Stimulated activated CD8-positive, alpha-beta memory T cell treated with anti-CD3 and anti-CD28 coated beads, Interleukin-7, amount 100 ng/mL, for 4 hours (primary cell): ENCODE data around the gene BBIP1.
"Not testable (repeated sequence)": the region's sequence is repeated elsewhere in the genome, so short reads cannot be mapped to it uniquely, and the experiment has no call there.

Source experiments
- DNase-seq, 2 donors: peaks; one replicate each; pipeline ENCODE4 v3.0.0-alpha.2; 2020; ENCODE audit warnings: low read depth in 2 of 2

BBIP1 gene

DNA sequence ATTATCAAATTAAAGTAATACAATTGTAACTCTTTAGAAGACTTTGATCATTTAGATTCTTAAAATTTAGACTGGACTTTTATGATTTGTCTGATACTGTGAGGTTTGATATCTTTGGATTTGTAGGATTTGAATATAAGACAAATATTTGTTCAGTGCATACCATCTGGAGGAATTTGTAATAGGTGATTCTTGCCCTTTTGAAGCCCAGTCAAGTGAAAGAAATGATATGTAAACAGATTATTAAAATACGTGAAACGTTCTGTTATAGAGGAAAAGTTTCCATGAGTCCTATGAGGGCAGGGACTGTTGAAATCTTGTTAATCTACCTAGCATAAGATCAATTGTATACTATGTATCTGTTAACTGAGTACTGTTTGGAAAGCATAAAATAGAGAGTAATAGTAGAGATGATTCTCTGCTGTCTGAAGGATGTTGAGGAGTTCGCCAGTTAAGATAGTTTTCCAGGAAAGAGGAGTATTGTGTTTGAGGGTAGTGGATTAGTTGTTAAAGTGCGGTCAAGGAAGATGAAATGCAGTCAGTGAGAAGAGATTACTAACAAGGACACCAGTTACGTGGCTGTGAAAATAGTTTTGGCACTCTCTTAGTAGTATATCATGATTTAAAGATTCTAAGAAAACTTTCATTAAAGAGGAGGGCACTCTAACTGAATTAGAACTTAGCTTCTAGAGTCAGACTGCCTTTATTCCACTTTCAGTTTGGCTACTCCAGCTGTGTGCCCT, 32.9 kb downstream of the BBIP1 start:
- DNase-seq, result no peak

DNA sequence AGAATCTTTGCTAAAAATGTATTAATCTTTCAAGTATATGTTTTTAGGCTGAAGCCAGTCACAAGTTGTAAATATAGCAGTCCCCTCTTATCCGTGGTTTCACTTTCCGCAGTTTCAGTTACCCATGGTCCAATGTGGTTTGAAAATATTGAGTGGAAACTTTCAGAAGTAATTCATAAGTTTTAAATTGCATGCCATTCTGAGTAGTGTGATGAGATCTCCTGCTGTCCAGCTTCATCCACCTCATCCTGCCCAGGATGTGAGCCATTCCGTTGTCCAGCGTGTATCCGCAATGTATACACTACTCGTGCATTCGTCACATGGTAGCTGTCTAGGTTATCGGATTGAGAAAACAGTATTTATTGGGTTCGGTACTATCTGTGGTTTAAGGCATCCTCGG, 35.1 kb downstream of the BBIP1 start:
- no peak for DNase-seq

DNA sequence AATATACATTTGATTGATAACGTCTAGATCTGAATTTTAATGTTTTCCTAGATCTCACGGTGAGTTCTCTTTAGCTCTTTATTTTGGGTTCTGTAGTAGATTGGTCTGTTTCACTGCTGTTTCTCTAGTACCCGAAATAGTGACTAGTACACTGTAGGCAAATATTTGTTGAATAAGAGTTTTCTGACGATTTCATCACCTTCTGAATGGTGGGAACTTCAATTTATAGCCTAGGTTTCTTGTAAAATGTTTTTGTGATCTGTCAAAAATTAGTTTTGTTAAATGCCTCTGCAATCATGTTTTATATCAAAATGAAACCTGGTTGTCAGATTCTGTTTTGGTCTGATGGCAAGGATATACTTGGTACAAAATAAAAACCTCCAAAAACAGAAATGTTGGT, 37.1 kb downstream of the BBIP1 start:
- DNase-seq, result no peak

DNA sequence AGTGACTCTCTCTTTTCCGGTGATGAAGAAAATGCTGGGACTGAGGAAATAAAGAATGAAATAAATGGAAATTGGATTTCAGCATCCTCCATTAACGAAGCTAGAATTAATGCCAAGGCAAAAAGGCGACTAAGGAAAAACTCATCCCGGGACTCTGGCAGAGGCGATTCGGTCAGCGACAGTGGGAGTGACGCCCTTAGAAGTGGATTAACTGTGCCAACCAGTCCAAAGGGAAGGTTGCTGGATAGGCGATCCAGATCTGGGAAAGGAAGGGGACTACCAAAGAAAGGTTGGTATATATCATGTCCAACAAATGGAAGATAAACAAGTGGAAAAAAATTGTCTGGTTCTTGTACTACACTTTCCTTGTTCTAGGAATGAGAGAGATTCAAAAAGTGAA, 37.7 kb downstream of the BBIP1 start:
- no peak for DNase-seq

DNA sequence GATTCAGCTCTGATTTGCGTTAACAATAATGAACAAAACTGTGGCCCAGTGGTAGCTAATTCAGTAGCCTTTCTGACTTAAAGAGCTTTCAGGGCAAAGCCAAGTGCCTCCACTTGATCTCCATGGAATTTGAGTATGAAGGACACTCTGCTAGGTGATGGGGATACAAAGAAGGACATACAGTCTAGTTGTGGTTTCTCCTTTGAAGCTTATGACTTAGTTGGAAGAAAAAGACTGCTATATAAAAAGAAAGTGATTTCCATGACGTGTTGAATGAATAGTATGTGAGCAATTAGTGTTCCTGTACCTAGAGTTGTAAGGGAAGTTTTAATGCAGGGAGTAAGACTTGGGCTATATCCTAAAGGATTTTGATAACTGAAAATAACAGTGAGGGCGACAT, 39.0 kb downstream of the BBIP1 start:
- DNase-seq, result no peak

DNA sequence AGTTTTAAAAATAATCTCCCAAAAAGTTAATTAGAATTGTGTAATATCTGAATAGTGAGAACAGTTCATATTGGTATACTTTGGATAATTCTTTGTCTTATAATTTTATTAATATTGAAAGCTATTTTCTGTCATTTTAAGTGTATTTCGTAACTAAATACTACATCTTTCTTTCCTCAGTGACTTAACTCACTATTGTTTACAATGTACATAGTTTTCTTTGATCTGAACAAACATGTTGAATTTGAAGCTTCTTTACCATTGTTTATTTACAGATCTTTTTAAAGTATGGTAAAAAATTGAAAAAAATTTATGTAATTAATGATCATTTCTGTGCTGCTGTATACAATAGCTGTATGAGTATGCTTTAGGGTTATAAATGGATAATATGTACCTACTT, 42.2 kb downstream of the BBIP1 start:
- no peak for DNase-seq

DNA sequence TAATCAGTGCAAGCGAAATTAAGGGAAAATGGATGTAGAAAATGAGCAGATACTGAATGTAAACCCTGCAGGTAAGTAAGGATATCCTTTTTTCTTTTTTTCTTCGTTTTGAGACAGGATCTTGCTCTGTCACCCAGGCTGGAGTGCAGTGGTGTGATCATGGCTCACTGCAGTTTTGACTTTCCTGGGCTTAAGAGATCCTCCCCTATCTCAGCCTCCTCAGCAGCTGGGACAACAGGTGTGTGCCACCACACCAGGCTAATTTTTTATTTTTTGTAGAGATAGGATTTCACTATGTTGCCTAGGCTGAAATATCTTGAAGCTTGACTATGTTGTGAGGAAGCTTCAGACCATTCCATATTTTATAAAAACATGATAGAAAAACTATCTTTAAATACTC, 43.0 kb downstream of the BBIP1 start:
- DNase-seq, result no peak

DNA sequence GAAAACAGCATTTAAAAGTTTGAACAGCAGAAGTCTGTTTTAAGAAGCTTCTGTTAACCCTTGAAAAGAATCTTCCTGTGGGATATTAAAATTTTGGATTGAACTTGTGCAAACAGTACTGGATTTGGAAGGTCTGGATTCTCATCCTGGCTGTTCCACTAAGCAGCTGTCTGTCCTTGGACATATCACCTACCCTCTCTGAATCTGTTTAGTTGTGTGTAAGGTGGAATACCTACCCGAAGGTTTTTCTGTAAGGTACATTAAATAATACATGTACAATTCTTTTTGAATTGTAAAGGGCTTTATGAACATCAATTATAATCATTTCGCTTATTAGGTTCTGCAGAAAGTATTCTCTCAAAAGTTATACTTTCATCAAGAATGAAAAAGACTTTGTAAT, 45.0 kb downstream of the BBIP1 start:
- DNase-seq, result no peak

DNA sequence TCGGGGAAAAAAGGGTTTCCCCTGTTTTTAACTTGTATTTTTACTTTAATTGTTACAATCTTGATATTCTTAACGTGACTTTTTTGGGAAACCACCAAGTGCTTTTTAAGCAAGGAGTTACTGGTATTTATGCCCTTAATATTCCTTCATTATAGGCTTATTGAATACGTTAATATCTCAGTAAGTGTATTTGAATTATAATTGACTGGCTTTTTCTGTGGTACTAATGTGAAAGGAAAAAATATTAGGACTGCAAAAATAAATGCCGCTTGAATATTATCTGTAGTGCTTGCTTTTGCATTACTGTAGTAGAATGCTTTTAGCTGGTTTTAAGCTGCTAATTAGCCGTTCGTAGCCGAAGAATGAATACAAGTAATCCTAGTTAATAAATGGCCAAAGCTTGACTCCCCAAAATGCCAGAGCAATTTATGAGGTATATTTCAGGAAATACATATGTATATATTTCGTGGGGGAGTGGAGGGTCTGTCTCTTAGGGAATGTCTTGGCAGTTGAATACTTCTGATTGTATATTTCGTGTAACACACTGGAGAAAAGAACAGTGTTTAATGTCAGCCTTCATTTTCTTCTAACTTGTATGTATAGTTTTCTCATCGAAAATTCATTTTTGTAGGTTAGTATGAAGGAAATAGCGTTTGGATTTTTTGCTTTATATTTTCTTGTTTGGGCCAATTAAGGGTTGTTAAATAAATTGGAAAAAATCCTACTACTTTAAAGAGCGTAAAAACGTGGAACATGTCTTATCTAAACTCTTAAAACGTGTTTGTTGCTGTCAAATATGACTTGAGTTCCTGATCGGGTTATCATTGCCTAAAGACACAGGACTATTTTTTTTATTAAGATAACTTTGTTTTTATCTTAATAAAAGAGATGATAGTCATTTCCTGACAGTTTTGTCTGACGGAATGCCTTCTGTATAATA, 45.7 kb downstream of the BBIP1 start:
- DNase-seq, result no peak

DNA sequence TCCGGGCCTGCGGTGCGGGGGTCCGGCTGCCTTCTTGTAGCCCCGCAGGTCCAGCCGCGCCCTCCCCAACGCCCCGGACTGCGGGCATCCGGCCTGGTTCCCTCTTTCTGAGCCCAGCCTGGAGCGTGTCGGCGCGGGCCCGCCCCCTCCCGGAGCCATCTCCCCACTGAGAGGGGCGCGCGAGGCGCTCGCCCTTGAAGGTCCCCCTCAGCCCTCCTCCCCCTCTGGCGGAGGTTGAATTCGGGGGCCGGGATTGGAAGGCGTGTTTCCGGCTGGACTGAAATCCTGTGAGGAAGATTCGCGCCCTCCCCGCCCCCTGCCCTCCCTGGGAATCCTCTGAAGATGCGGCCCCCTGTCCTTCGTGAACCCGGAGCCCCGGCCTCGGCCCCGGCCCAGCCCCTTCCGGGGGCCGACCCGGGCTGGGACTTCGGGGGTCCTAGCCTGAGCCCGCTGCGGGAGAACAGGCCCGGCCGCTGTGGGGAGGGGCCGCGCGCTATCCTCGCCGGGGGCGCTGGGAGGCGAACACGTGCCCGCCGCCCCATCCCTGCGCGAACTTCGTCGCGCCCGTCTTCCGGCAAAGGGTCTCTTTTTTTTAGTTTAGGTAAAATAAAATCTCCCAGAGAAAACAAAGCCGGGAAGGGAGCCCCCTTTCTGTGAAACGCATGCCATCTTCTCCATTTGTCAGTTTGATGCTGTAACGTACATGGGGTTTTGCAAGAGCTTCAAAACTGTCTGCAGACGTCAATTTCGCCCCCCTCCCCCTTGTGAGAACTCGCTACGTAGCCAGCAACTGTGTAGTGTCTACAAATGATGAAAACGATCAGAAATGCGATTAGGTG, 46.6 kb downstream of the BBIP1 start:
- peak; percentile 70 to 73 for DNase-seq

DNA sequence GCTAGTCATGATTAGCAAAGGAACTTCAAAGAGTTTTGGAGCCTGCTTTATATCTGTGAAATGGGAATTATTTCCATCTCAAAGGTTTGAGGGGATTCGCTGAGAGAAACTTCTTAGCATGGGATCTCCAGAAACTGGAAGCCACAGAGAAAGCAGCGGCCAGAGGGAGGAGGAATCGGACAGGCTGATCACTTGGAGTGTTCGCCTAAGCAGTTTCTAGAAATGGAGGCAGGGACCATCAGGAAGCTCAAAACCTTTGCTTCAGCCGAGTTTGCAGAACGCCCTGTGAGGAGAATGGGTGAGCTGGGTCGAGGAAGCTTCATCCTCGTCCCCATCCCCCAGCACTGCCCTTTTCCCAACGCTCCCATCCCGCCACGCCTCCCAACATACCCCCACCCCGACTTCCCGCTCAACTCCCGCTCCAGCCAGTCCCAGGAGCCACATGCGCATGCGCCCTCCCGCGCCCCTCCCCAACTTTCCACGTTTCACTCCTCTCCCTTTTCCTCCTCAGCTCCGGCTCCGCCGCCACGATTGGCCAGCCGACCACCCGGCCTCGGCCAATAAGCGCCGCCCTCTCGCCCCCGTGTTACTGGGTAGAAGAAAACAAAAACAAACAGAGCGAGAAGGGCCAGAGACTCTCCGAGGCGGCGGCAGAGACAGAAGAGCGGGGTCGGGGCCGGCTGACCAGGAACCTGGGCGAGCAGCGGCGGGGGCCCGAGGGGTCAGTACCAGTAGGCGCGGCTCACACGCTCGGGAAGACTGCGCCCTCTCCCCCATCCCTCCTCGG, 47.5 kb downstream of the BBIP1 start, which contains the start of gene PDCD4:
Gene PDCD4, plus strand, starts transcription at position 631 of the 787 bp plus-strand sequence. CDS start 4,100 bp downstream, outside the sequence.
- peak; percentile 91 to 92 for DNase-seq

DNA sequence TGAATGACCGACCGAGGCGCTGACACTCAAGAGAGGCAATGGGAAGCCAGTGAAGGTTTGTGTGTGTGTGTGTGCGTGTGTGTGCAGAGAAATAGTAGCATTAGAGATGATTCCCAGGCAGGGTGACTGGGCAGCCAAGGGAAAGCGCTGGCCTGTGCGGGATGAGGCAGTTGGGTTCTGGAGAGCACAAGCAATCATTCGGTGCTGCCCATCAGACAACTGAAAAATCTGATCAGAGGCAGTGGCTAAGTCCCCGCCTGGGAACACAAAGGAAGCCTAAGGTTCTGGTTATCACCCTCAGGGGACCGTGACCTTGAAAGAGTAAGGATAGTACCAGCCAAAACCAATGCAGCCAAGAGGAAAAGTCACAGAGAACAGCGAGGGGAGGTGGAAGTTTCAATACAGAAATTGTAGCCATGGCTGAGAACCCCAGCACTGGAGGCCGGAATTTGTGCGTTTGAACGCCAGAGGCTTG, 48.1 kb downstream of the BBIP1 start:
- no peak for DNase-seq

DNA sequence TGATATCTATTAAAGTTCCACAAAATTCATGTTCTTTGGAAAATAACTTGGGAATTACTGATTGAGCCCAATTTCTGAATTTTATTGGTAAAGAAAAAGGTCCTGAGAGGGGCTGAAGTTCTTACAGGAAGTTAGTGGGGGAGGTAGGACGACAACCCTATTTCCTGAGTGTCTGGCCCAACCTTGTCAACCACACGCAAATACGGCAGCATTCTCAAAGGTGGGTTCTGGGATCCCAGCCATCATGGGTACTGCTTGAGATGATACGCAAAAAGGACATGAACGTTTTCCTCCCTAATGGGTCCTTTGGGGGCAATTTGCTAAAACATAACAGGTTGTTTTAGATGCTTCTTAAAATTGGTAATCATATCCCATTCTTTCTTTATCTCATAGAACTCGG, 50.0 kb downstream of the BBIP1 start:
- DNase-seq, result no peak

DNA sequence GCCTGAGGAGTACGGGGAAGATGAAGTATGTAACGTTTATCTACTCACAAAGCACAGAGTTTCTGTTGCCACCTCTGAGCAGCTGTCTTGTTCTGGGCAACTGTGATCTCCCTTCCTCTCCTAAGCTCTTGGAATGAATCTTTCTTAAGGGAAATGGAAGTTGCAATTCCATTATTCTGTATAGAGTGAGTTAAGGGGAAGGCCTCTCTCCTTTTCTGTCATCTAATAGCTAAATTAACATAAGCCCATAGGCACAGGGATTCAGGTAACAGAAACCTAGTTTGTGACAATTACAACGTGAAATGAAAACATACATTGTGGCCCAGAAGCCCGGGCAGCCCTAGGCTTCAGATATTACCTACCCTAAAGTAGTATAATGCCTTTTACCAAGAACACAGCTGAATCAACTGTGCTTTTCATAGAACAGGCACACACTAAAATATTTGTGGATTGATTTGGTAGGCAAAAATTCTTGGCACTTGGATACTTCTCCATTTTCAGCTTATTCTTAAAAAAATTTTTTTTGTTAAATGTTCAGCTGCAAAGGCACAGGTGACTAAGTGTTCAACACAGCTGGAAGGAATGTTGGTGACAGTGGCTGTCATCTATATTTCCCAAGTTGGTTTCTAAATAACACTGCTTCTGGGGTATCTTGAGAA, 51.0 kb downstream of the BBIP1 start:
- DNase-seq, result no peak

DNA sequence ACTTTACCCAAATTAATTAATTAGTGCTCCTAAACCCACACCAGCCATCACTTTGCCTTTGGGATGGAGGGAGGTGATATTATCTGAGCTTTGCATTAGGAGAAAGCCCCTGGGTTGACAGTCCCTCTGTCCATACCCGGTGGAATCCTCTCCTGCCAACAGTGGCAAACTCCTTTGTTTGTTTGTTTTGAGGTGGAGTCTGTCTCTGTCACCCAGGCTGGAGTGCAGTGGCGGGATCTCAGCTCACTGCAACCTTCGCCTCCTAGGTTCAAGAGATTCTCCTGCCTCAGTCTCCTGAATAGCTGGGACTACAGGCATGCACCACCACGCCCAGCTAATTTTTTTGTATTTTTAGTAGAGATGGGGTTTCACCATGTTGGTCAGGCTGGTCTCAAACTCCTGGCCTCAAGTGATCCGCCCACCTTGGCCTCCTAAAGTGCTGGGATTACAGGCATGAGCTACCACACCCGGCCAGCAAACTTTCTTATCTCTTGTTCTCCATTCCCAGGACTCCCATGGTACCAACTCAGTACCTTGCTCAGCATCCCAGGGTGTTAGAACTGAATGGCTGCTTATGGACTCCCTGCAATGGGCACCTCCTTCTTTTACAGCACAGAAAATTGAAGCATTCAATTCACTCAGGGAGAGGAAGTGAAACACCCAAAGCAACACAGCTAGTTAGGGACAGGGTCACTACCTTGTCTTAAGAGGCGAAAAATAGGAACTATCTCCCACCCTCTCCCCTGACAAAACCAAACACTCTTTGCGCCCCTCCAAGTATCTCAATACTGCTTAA, 51.8 kb downstream of the BBIP1 start:
- not testable (repeated sequence) for DNase-seq

DNA sequence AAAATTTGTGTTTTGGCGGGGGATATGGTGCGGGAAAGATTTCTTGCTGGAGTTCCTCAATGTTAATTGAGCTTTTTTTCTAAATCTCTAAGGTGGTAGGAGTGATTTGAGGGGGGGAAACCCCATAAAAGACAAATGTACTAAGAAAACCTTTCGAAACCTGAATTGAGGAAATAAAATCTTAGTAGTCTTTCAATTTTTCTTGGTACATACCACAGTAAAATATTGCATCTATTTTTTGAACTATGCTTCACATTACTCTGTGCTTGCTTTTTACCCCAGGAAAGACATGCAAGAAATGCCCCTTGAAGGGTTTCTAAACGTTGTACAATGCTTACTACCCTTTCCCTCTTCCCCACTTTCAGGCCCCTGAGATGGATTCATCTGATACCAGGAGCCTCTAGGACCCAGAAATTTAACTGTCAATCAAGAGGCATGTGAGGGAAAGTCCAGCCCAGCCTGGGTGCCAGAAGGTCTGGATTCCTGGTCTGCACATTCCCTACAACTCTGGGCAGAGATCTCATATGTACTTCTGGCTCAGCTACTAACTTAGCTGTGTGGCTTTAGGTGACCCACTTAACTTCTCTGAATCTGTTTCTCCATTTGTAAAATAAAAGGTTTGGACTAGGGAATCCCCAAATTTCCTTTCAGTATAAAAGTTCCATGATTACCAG, 53.0 kb downstream of the BBIP1 start:
- no peak for DNase-seq

DNA sequence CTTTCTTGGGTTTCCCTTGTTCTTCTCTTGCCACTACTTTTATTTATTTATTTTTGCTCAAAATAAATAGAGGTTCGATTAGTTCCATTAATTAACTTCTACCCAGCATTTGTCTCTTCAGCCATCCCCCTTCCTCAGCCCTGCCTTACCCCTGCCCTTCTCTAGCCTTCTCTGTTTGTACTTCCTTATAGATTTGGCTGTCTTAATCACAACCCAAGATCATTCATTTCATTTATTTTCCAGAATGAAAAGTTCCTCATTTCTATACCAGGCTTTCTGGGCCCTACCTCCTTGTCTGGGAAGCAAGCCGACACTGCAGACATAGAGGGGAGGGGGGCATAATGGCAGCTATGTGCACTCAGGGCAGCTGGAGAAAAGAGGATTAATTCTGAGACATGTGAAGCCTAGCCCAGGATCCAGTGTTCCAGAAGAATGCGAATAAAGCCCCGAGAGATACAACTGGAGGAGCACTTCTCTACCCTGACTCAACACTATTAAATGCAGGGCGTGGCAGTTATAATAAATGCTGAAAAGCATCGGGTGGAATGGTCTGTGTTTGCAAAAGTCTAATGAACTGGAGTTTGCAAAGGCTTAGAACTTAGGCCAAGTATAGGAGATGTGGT, 53.7 kb downstream of the BBIP1 start:
- no peak for DNase-seq

DNA sequence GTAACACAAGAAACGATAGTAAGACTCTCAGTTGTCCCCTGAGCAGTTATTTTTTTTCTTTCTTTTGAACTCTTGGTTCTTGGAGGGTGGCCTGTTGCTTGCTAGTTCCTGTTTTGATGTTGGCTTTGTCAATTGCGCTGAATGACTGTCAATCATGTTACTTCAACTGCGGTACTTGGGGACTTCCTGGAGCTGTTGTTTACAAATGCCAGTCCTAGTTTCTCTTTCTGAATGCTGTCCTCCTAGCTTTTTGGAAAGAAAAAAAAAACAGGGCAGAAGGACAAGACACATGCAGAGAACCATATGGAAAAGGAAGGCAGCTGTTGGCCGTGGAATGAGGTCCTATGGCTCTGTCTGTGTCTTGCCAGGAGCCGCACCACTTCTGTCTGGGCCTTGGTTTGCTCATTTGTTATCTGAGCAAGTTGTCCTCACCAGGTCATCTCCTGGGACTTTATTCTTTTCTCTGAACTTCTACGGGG, 54.3 kb downstream of the BBIP1 start:
- DNase-seq, result peak in 1 of 2 donors; percentile 43
